HepG2 (cell line): ENCODE results near the gene HS3ST3B1. TPM values are rescaled to one million over a fixed set of nuclear protein-coding genes. Genes with fewer than 3 reads are reported as not detected.

Source experiments
- ADNP ChIP-seq: sonication (generic); formaldehyde crosslinking; IDR thresholded peaks from 2 replicates; pipeline ENCODE4 v1.4.0; 2020; ENCODE audit warnings: missing genetic modification reagents
- FOSL2 ChIP-seq: sonication (generic); formaldehyde crosslinking; IDR thresholded peaks from 2 replicates; pipeline ENCODE4 v1.4.0; 2020; ENCODE audit warnings: missing genetic modification reagents
- NCOA5 ChIP-seq: sonication (generic); formaldehyde crosslinking; IDR thresholded peaks from 2 replicates; pipeline ENCODE4 v1.4.0; 2020; ENCODE audit warnings: missing genetic modification reagents
- NFRKB ChIP-seq: fragments of 450-650 bp; IDR thresholded peaks from 2 replicates; pipeline ENCODE4 v1.6.1; 2017
- PHF5A ChIP-seq: IDR thresholded peaks from one replicate; pipeline ENCODE4 v1.6.1; 2018; ENCODE audit warnings: low read depth, missing genetic modification reagents; ENCODE audit not compliant: unreplicated experiment
- SALL1 ChIP-seq: sonication (generic); formaldehyde crosslinking; IDR thresholded peaks from 2 replicates; pipeline ENCODE4 v1.8.0; 2022; ENCODE audit warnings: mild to moderate bottlenecking, missing genetic modification reagents
- SMARCC2 ChIP-seq: fragments of 450-650 bp; IDR thresholded peaks from 2 replicates; pipeline ENCODE4 v1.6.1; 2017; ENCODE audit warnings: antibody characterized with exemption, mild to moderate bottlenecking
- SP1 ChIP-seq, 2 experiments: fragments of 450-650 bp in 1 of 2; sonication (generic) in 1 of 2; formaldehyde crosslinking in 1 of 2; IDR thresholded peaks; 2 replicates each; pipeline versions ENCODE4 v1.4.0 to v1.6.1; 2016 to 2020; ENCODE audit warnings: missing genetic modification reagents in 1 of 2
- TEAD2 ChIP-seq: sonication (generic); formaldehyde crosslinking; IDR thresholded peaks from 2 replicates; pipeline ENCODE4 v1.9.0; 2021; ENCODE audit warnings: missing genetic modification reagents
- U2AF2 ChIP-seq: fragments of 200-400 bp; formaldehyde crosslinking; IDR thresholded peaks from 2 replicates; pipeline ENCODE4 v1.6.1; 2017; ENCODE audit warnings: low read depth, mild to moderate bottlenecking, low read length
- ZBTB38 ChIP-seq: sonication (generic); formaldehyde crosslinking; IDR thresholded peaks from 2 replicates; pipeline ENCODE4 v1.5.1; 2020; ENCODE audit warnings: mild to moderate bottlenecking, missing genetic modification reagents
- ZNF350 ChIP-seq: sonication (generic); formaldehyde crosslinking; IDR thresholded peaks from 2 replicates; pipeline ENCODE4 v1.4.0; 2020; ENCODE audit warnings: mild to moderate bottlenecking, low read depth, missing genetic modification reagents, borderline replicate concordance
- ZNF605 ChIP-seq: sonication (generic); formaldehyde crosslinking; IDR thresholded peaks from 2 replicates; pipeline ENCODE4 v1.8.0; 2022; ENCODE audit warnings: mild to moderate bottlenecking, missing genetic modification reagents
- ZNF614 ChIP-seq: IDR thresholded peaks from 2 replicates; pipeline ENCODE4 v1.6.1; 2018; ENCODE audit warnings: missing biosample characterization, missing genetic modification reagents, inconsistent platforms, borderline replicate concordance
- ZNF772 ChIP-seq: sonication (generic); formaldehyde crosslinking; IDR thresholded peaks from 2 replicates; pipeline ENCODE4 v1.5.0; 2020; ENCODE audit warnings: mild to moderate bottlenecking, missing genetic modification reagents
- ZZZ3 ChIP-seq: sonication (generic); formaldehyde crosslinking; IDR thresholded peaks from 2 replicates; pipeline ENCODE4 v1.4.0; 2020; ENCODE audit warnings: missing genetic modification reagents, mild to moderate bottlenecking, borderline replicate concordance
- polyA plus RNA-seq, 8 experiments: library from polyadenylated mRNA; depleted of rRNA in 3 of 8; stranded (reverse) in 7 of 8; unstranded in 1 of 8; fragments of >200 nt; fragmentation: Illumina TruSeq in 4 of 8; extraction: Trizol in 4 of 8; gene quantifications; 2 replicates each; pipeline versions ENCODE4 v1.2.1 to v1.2.3, GENCODE V29; 2011 to 2016; ENCODE audit warnings: low read depth in 4 of 8, missing spikeins in 1 of 8, mixed read lengths in 1 of 8; ENCODE audit not compliant: insufficient read depth in 1 of 8
- total RNA-seq, 5 experiments: library from RNA; depleted of rRNA; stranded (reverse); fragments of >200 nt; fragmentation: Illumina TruSeq; extraction: Trizol; gene quantifications; 2 replicates each; pipeline ENCODE4 v1.2.3, GENCODE V29; 2016; ENCODE audit warnings: low read depth in 1 of 5
- TF ChIP-seq, protein P1 (sequence below): sonication (generic); formaldehyde crosslinking; IDR thresholded peaks from 2 replicates; pipeline ENCODE4 v1.4.0; 2020; ENCODE audit warnings: missing genetic modification reagents, borderline replicate concordance
- TF ChIP-seq, protein P2 (sequence below): sonication (generic); formaldehyde crosslinking; IDR thresholded peaks from 2 replicates; pipeline ENCODE4 v1.5.0; 2020; ENCODE audit warnings: mild to moderate bottlenecking, missing genetic modification reagents
- TF ChIP-seq, protein P3 (sequence below): sonication (generic); formaldehyde crosslinking; IDR thresholded peaks from 2 replicates; pipeline ENCODE4 v1.4.0; 2020; ENCODE audit warnings: mild to moderate bottlenecking, low read depth, missing genetic modification reagents
- TF ChIP-seq, protein P4 (sequence below): sonication (generic); formaldehyde crosslinking; IDR thresholded peaks from 2 replicates; pipeline ENCODE4 v1.8.1; 2022; ENCODE audit warnings: low read depth, mild to moderate bottlenecking, missing genetic modification reagents
- TF ChIP-seq, protein P5 (sequence below): sonication (generic); formaldehyde crosslinking; IDR thresholded peaks from 2 replicates; pipeline ENCODE4 v1.8.0; 2022; ENCODE audit warnings: mild to moderate bottlenecking, missing genetic modification reagents

Gene HS3ST3B1
- total and polyA plus RNA-seq, 2 of the 13 experiments (the other 11 are each of a cell fraction or from before 2014, with no cell fraction given) = 15.7 to 39.5 TPM

DNA sequence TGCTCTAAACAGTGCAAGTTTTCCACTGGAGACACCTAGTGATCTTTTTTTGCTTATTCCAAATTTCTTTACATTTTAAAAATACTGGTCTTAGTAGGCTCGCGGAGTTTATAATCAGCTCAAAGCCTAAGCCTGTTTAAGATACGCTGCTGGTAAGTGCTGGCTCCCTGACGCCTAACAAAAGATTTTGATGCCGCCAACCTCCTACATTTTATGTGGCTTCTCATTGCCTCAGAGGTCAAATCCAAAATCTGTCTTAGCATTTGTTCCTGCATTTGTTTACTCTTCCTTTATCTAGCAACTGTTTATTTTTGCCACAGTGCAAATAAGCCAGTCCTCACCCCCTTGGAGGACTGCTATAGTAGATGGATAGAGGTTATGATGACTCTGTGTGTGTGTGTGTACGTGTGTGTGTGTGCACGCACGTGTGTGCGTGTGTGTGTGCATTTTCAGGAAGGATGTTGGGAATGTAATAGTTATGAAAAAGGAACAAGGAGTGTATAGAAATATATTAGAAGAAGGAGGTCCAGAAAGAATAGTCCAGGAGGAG is 24.8 kb downstream of the HS3ST3B1 start (continued):
- TF ChIP-seq, protein P1, sequence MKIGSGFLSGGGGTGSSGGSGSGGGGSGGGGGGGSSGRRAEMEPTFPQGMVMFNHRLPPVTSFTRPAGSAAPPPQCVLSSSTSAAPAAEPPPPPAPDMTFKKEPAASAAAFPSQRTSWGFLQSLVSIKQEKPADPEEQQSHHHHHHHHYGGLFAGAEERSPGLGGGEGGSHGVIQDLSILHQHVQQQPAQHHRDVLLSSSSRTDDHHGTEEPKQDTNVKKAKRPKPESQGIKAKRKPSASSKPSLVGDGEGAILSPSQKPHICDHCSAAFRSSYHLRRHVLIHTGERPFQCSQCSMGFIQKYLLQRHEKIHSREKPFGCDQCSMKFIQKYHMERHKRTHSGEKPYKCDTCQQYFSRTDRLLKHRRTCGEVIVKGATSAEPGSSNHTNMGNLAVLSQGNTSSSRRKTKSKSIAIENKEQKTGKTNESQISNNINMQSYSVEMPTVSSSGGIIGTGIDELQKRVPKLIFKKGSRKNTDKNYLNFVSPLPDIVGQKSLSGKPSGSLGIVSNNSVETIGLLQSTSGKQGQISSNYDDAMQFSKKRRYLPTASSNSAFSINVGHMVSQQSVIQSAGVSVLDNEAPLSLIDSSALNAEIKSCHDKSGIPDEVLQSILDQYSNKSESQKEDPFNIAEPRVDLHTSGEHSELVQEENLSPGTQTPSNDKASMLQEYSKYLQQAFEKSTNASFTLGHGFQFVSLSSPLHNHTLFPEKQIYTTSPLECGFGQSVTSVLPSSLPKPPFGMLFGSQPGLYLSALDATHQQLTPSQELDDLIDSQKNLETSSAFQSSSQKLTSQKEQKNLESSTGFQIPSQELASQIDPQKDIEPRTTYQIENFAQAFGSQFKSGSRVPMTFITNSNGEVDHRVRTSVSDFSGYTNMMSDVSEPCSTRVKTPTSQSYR (CRISPR knock-in tag) = peak; percentile 15; the same call in 1 of the 2 replicates
- TF ChIP-seq ZNF350 (CRISPR knock-in tag) = peak; percentile 43; the same call in 1 of the 2 replicates
- TF ChIP-seq, protein P2, sequence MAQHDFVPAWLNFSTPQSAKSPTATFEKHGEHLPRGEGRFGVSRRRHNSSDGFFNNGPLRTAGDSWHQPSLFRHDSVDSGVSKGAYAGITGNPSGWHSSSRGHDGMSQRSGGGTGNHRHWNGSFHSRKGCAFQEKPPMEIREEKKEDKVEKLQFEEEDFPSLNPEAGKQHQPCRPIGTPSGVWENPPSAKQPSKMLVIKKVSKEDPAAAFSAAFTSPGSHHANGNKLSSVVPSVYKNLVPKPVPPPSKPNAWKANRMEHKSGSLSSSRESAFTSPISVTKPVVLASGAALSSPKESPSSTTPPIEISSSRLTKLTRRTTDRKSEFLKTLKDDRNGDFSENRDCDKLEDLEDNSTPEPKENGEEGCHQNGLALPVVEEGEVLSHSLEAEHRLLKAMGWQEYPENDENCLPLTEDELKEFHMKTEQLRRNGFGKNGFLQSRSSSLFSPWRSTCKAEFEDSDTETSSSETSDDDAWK (CRISPR knock-in tag) = no peak
- TF ChIP-seq ZZZ3 (CRISPR knock-in tag) = no peak
- TF ChIP-seq ADNP (CRISPR knock-in tag) = no peak
- TF ChIP-seq, protein P3, sequence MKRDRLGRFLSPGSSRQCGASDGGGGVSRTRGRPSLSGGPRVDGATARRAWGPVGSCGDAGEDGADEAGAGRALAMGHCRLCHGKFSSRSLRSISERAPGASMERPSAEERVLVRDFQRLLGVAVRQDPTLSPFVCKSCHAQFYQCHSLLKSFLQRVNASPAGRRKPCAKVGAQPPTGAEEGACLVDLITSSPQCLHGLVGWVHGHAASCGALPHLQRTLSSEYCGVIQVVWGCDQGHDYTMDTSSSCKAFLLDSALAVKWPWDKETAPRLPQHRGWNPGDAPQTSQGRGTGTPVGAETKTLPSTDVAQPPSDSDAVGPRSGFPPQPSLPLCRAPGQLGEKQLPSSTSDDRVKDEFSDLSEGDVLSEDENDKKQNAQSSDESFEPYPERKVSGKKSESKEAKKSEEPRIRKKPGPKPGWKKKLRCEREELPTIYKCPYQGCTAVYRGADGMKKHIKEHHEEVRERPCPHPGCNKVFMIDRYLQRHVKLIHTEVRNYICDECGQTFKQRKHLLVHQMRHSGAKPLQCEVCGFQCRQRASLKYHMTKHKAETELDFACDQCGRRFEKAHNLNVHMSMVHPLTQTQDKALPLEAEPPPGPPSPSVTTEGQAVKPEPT (CRISPR knock-in tag) = no peak
- TF ChIP-seq PHF5A (CRISPR knock-in tag) = no peak
- TF ChIP-seq, protein P4, sequence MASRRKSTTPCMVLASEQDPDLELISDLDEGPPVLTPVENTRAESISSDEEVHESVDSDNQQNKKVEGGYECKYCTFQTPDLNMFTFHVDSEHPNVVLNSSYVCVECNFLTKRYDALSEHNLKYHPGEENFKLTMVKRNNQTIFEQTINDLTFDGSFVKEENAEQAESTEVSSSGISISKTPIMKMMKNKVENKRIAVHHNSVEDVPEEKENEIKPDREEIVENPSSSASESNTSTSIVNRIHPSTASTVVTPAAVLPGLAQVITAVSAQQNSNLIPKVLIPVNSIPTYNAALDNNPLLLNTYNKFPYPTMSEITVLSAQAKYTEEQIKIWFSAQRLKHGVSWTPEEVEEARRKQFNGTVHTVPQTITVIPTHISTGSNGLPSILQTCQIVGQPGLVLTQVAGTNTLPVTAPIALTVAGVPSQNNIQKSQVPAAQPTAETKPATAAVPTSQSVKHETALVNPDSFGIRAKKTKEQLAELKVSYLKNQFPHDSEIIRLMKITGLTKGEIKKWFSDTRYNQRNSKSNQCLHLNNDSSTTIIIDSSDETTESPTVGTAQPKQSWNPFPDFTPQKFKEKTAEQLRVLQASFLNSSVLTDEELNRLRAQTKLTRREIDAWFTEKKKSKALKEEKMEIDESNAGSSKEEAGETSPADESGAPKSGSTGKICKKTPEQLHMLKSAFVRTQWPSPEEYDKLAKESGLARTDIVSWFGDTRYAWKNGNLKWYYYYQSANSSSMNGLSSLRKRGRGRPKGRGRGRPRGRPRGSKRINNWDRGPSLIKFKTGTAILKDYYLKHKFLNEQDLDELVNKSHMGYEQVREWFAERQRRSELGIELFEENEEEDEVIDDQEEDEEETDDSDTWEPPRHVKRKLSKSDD = 0 out of 2 replicates have a peak, but pooled peaks have one; percentile 61
- no peak for TF ChIP-seq NFRKB
- no peak for TF ChIP-seq TEAD2 (CRISPR knock-in tag)
- TF ChIP-seq SALL1 = peak; percentile 93
- TF ChIP-seq ZNF605 (CRISPR knock-in tag) = no peak
- no peak for TF ChIP-seq ZNF772 (CRISPR knock-in tag)
- TF ChIP-seq, protein P5, sequence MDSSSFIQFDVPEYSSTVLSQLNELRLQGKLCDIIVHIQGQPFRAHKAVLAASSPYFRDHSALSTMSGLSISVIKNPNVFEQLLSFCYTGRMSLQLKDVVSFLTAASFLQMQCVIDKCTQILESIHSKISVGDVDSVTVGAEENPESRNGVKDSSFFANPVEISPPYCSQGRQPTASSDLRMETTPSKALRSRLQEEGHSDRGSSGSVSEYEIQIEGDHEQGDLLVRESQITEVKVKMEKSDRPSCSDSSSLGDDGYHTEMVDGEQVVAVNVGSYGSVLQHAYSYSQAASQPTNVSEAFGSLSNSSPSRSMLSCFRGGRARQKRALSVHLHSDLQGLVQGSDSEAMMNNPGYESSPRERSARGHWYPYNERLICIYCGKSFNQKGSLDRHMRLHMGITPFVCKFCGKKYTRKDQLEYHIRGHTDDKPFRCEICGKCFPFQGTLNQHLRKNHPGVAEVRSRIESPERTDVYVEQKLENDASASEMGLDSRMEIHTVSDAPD (CRISPR knock-in tag) = no peak
- TF ChIP-seq FOSL2 (CRISPR knock-in tag) = peak; percentile 79
- no peak for TF ChIP-seq NCOA5 (CRISPR knock-in tag)
- TF ChIP-seq SP1 (IDR thresholded peaks at IDR 0.05) = no peak
- TF ChIP-seq SP1 (CRISPR knock-in tag; IDR thresholded peaks at IDR 0.05) = no peak
- TF ChIP-seq ZNF614 (CRISPR knock-in tag) = 0 out of 2 replicates have a peak, but pooled peaks have one; percentile 29
- no peak for TF ChIP-seq SMARCC2
- TF ChIP-seq U2AF2 = no peak
- peak; percentile 77 for TF ChIP-seq ZBTB38 (CRISPR knock-in tag)
